ENCODE measurements around the gene PHTF2.

The PHTF2 gene

GRCh38 chr7:77796960-77797359 is 1.6 kb upstream of the PHTF2 start:
- TF ChIP-seq POLR2AphosphoS5 (IDR thresholded peaks at IDR 0.05; ENCODE audit: low read depth, low read length) (no peak), POLR2A (IDR thresholded peaks at IDR 0.05; ENCODE audit: low read depth, low read length) (no peak), TAF1 (IDR thresholded peaks at IDR 0.05; ENCODE audit: borderline replicate concordance, low read depth, low read length) (no peak)
- no peak for FAIRE-seq
- no peak for DNase-seq (ENCODE audit: insufficient read length)

GRCh38 chr7:77797734-77798393 is 709 bp upstream of the PHTF2 start:
- no peak for DNase-seq (ENCODE audit: insufficient read length)

GRCh38 chr7:77799078-77799964 is 748 bp downstream of the PHTF2 start:
- FAIRE-seq, result peak; percentile 36
- TF ChIP-seq POLR2AphosphoS5 (IDR thresholded peaks at IDR 0.05; ENCODE audit: low read depth, low read length) (no peak), TAF1 (IDR thresholded peaks at IDR 0.05; ENCODE audit: borderline replicate concordance, low read depth, low read length) (no peak), POLR2A (IDR thresholded peaks at IDR 0.05; ENCODE audit: low read depth, low read length) (no peak)
- DNase-seq (ENCODE audit: insufficient read length), result no peak

More at GRCh38 chr7:77797734-77798393, 709 bp upstream of the PHTF2 start:
- peak; percentile 57 for FAIRE-seq
- no peak for TF ChIP-seq POLR2AphosphoS5 (IDR thresholded peaks at IDR 0.05; ENCODE audit: low read depth, low read length)
- no peak for TF ChIP-seq POLR2A (IDR thresholded peaks at IDR 0.05; ENCODE audit: low read depth, low read length)
- TF ChIP-seq TAF1 (IDR thresholded peaks at IDR 0.05; ENCODE audit: borderline replicate concordance, low read depth, low read length), result no peak

- TF ChIP-seq TAF1 (IDR thresholded peaks at IDR 0.05; ENCODE audit: borderline replicate concordance, low read depth, low read length) (no peak), POLR2A (IDR thresholded peaks at IDR 0.05; ENCODE audit: low read depth, low read length) (no peak)
- FAIRE-seq (peak; percentile 40), DNase-seq (ENCODE audit: insufficient read length) (no peak)
Measured at GRCh38 chr7:77800158-77800557, 1.6 kb downstream of the PHTF2 start.

- DNase-seq (ENCODE audit: insufficient read length) (no peak), FAIRE-seq (no peak)
- TF ChIP-seq TAF1 (IDR thresholded peaks at IDR 0.05; ENCODE audit: borderline replicate concordance, low read depth, low read length) (no peak), POLR2AphosphoS5 (IDR thresholded peaks at IDR 0.05; ENCODE audit: low read depth, low read length) (no peak)
Measured at GRCh38 chr7:77800730-77801129, 2.2 kb downstream of the PHTF2 start.

GRCh38 chr7:77802557-77803405 is 4.2 kb downstream of the PHTF2 start:
- TF ChIP-seq POLR2AphosphoS5 (IDR thresholded peaks at IDR 0.05; ENCODE audit: low read depth, low read length) (no peak), POLR2A (IDR thresholded peaks at IDR 0.05; ENCODE audit: low read depth, low read length) (no peak), TAF1 (IDR thresholded peaks at IDR 0.05; ENCODE audit: borderline replicate concordance, low read depth, low read length) (no peak)
- FAIRE-seq, result no peak
- DNase-seq (ENCODE audit: insufficient read length), result no peak

- TF ChIP-seq POLR2A (IDR thresholded peaks at IDR 0.05; ENCODE audit: low read depth, low read length), result no peak
- no peak for TF ChIP-seq TAF1 (IDR thresholded peaks at IDR 0.05; ENCODE audit: borderline replicate concordance, low read depth, low read length)
- TF ChIP-seq POLR2AphosphoS5 (IDR thresholded peaks at IDR 0.05; ENCODE audit: low read depth, low read length), result no peak
- DNase-seq (ENCODE audit: insufficient read length) (no peak), FAIRE-seq (no peak)
Measured at GRCh38 chr7:77806425-77806824, 7.9 kb downstream of the PHTF2 start.

- FAIRE-seq (no peak), DNase-seq (ENCODE audit: insufficient read length) (no peak)
- no peak for TF ChIP-seq POLR2AphosphoS5 (IDR thresholded peaks at IDR 0.05; ENCODE audit: low read depth, low read length)
- TF ChIP-seq POLR2A (IDR thresholded peaks at IDR 0.05; ENCODE audit: low read depth, low read length), result no peak
- no peak for TF ChIP-seq TAF1 (IDR thresholded peaks at IDR 0.05; ENCODE audit: borderline replicate concordance, low read depth, low read length)
Measured at GRCh38 chr7:77808517-77808916, 9.9 kb downstream of the PHTF2 start.

- TF ChIP-seq POLR2AphosphoS5 (IDR thresholded peaks at IDR 0.05; ENCODE audit: low read depth, low read length), result no peak
- DNase-seq (ENCODE audit: insufficient read length), result no peak
- FAIRE-seq, result peak; percentile 9
Measured at GRCh38 chr7:77811516-77812289, 13.1 kb downstream of the PHTF2 start.

GRCh38 chr7:77812290-77812685 is 13.7 kb downstream of the PHTF2 start:
- TF ChIP-seq POLR2AphosphoS5 (IDR thresholded peaks at IDR 0.05; ENCODE audit: low read depth, low read length) (no peak), POLR2A (IDR thresholded peaks at IDR 0.05; ENCODE audit: low read depth, low read length) (no peak), TAF1 (IDR thresholded peaks at IDR 0.05; ENCODE audit: borderline replicate concordance, low read depth, low read length) (no peak)
- FAIRE-seq (no peak), DNase-seq (ENCODE audit: insufficient read length) (no peak)

GRCh38 chr7:77813180-77813579 is 14.6 kb downstream of the PHTF2 start:
- no peak for DNase-seq (ENCODE audit: insufficient read length)
- no peak for TF ChIP-seq TAF1 (IDR thresholded peaks at IDR 0.05; ENCODE audit: borderline replicate concordance, low read depth, low read length)
- no peak for TF ChIP-seq POLR2A (IDR thresholded peaks at IDR 0.05; ENCODE audit: low read depth, low read length)
- TF ChIP-seq POLR2AphosphoS5 (IDR thresholded peaks at IDR 0.05; ENCODE audit: low read depth, low read length), result no peak
- FAIRE-seq, result no peak

Measured in GM12892 (cell line).